KMS-11 (cell line): ENCODE measurements around the gene HYI.

Source experiments
- H2AFZ ChIP-seq: fragments of 200-600 bp; sonication (generic); 2 replicates; pipeline ENCODE4 v1.6.1; 2016; ENCODE audit warnings: antibody characterized with exemption, mixed run types, low read depth
- H3K27ac ChIP-seq: fragments of 200-600 bp; sonication (generic); 2 replicates; pipeline ENCODE4 v1.6.1; 2016; ENCODE audit warnings: mild to moderate bottlenecking, mixed run types
- H3K27me3 ChIP-seq: fragments of 200-600 bp; sonication (generic); 2 replicates; pipeline ENCODE4 v1.6.1; 2017; ENCODE audit warnings: mild to moderate bottlenecking, low read depth, mixed run types, moderate library complexity; ENCODE audit not compliant: insufficient read depth
- H3K36me3 ChIP-seq: fragments of 200-600 bp; sonication (generic); 2 replicates; pipeline ENCODE4 v1.6.1; 2017; ENCODE audit warnings: mild to moderate bottlenecking, mixed run types; ENCODE audit not compliant: insufficient read depth
- H3K4me1 ChIP-seq: fragments of 200-600 bp; sonication (generic); 2 replicates; pipeline ENCODE4 v1.6.1; 2016; ENCODE audit warnings: mild to moderate bottlenecking, low read depth, mixed run types; ENCODE audit not compliant: poor library complexity, severe bottlenecking
- H3K4me2 ChIP-seq: fragments of 200-600 bp; sonication (generic); 2 replicates; pipeline ENCODE4 v1.7.0; 2016; ENCODE audit warnings: mild to moderate bottlenecking, mixed run types
- H3K4me3 ChIP-seq: fragments of 200-600 bp; sonication (generic); IDR thresholded peaks from 2 replicates; pipeline ENCODE4 v1.6.1; 2017; ENCODE audit warnings: low read depth, low read length, mixed read lengths; ENCODE audit not compliant: insufficient read depth
- H3K79me2 ChIP-seq: fragments of 200-600 bp; sonication (generic); 2 replicates; pipeline ENCODE4 v1.6.1; 2016; ENCODE audit warnings: low read depth, mixed run types; ENCODE audit not compliant: insufficient read depth
- H3K9ac ChIP-seq: fragments of 200-600 bp; sonication (generic); 2 replicates; pipeline ENCODE4 v1.6.1; 2016; ENCODE audit warnings: mild to moderate bottlenecking, mixed run types
- H4K20me1 ChIP-seq: fragments of 200-600 bp; sonication (generic); 2 replicates; pipeline ENCODE4 v1.6.1; 2016; ENCODE audit warnings: mild to moderate bottlenecking, mixed run types; ENCODE audit not compliant: insufficient read depth
- CTCF ChIP-seq: fragments of 200-600 bp; sonication (generic); conservative IDR thresholded peaks from 2 replicates; pipeline ENCODE4 v1.6.1; 2017; ENCODE audit warnings: low read depth, mild to moderate bottlenecking, antibody characterized with exemption, low read length, moderate library complexity, mixed read lengths

Gene HYI

GRCh38 chr1:43447891-43448708 lies 5.6 kb downstream of the HYI start:
- Histone ChIP-seq H3K27me3 (no peaks in the 10 kb centered on the region), H4K20me1 (no peaks in the 10 kb centered on the region), H3K4me1 (no peaks in the 10 kb centered on the region), H2AFZ (no peak overlapping the region), H3K4me3 (no peak overlapping the region), H3K4me2 (no peak overlapping the region), H3K27ac (no peak overlapping the region), H3K9ac (no peak overlapping the region), H3K79me2 (no peaks in the 10 kb centered on the region), H3K36me3 (no peaks in the 10 kb centered on the region)
- no peak for TF ChIP-seq CTCF

GRCh38 chr1:43446881-43447835 lies 6.6 kb downstream of the HYI start:
- Histone ChIP-seq H3K9ac (no peak overlapping the region), H3K79me2 (no peaks in the 10 kb centered on the region), H4K20me1 (no peaks in the 10 kb centered on the region), H3K4me2 (no peak overlapping the region), H3K36me3 (no peaks in the 10 kb centered on the region), H3K4me1 (no peaks in the 10 kb centered on the region), H3K27me3 (no peaks in the 10 kb centered on the region), H3K4me3 (no peak overlapping the region), H3K27ac (no peak overlapping the region), H2AFZ (no peak overlapping the region)
- no peak for TF ChIP-seq CTCF

DNA sequence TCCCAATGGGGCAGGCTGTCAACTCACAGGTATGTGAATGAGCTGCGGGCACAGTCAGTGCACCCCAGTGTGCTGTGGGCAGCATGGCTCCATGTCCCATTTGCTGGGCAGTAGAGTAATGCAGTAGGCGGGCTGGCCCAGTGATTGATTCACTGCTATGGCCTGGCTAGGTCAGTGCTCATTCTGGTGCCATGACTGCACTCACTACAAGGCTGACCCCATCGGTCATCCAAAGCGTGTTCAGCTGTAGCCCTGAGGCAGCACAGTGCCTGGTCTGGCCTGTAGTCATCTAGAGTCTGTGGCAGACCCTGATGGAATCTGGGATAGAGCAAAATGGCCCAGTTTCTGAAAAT lies 7.4 kb downstream of the HYI start:
- TF ChIP-seq CTCF: no peak
- no peaks in the 10 kb centered on the region for H4K20me1 ChIP-seq
- H3K4me1 ChIP-seq: no peaks in the 10 kb centered on the region
- H2AFZ ChIP-seq: no peak overlapping the region
- H3K4me2 ChIP-seq: no peak overlapping the region
- no peaks in the 10 kb centered on the region for H3K36me3 ChIP-seq
- H3K79me2 ChIP-seq: no peaks in the 10 kb centered on the region
- no peak overlapping the region for H3K9ac ChIP-seq
- no peaks in the 10 kb centered on the region for H3K27me3 ChIP-seq
- H3K4me3 ChIP-seq: no peak overlapping the region
- H3K27ac ChIP-seq: no peak overlapping the region

- Histone ChIP-seq H3K36me3 (no peaks in the 10 kb centered on the region), H4K20me1 (no peaks in the 10 kb centered on the region), H3K27ac (no peak overlapping the region), H3K27me3 (no peaks in the 10 kb centered on the region), H3K4me3 (no peak overlapping the region), H3K4me1 (no peaks in the 10 kb centered on the region), H3K79me2 (no peaks in the 10 kb centered on the region), H3K9ac (no peak overlapping the region), H3K4me2 (no peak overlapping the region), H2AFZ (no peak overlapping the region)
- no peak for TF ChIP-seq CTCF
Measured at GRCh38 chr1:43445606-43446387, 7.9 kb downstream of the HYI start.
